HG02884 (cell line): ENCODE measurements around the gene SIK1.
"Not testable (repeated sequence)": the region's sequence is repeated elsewhere in the genome, so short reads cannot be mapped to it uniquely, and the experiment has no call there.

ENCODE experiments used
- ATAC-seq: cut with Tn5 transposase; IDR thresholded peaks from one replicate; pipeline ENCODE4 v1.9.1; 2021; ENCODE audit warnings: mild to moderate bottlenecking, moderate library complexity; ENCODE audit not compliant: unreplicated experiment

The SIK1 gene

GRCh38 chr21:43426404-43427241 lies at the start of gene SIK1:
Gene SIK1, minus strand, starts transcription at chr21:43427131. Its CDS starts 953 bp downstream, at chr21:43426178.
- not testable (repeated sequence) for ATAC-seq

GRCh38 chr21:43471597-43472242 lies 44.8 kb upstream of the SIK1 start:
- not testable (repeated sequence) for ATAC-seq

DNA sequence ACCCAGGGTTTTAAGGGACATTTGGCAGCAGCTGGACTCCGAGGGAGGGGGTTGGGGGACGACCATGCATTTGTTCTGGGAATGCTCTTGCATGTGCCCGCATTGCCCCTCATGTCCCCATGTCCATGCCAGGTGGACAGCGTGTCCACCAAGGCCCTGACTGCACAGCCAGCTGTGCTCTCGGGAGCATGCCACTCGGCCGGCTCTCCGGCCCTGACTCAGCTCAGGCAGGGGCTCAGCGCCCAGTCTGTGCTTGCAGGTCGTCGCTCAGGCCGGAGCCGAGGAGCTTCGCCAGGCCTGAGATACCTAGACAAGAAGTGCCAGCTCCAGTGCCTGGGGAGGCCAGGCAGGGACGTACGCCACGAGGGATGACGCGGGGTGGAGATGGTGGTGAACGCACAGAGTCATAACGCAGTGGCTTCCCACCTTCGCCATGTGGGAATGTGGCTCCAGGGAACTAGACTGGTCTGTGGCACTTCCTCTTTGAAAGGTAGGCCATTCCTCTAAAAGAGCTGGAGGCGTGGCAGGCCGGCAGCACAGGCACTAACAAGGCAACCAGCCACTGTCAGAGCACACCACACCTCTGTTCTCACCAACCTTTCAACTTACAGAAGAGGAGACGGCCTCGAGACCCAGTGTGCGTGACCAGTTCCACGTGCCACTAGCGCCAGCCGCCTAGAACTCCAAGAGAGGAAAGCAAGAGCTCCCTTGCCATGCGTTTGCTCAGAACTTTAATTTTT lies 43.0 kb upstream of the SIK1 start:
- ATAC-seq: not testable (repeated sequence)

DNA sequence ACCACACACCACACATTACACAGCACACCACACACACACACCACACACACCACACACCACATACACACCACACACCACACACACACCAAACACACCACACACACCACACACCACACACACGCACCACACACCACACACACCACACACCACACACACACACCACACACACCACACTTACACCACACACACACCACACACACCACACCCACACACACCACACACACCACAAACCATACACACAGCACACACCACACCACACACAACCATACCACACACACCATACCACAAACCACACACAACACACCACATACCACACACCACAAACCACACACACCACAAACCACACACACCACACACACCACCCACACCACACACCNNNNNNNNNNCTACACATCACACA lies 40.9 kb upstream of the SIK1 start:
- ATAC-seq: no peak

DNA sequence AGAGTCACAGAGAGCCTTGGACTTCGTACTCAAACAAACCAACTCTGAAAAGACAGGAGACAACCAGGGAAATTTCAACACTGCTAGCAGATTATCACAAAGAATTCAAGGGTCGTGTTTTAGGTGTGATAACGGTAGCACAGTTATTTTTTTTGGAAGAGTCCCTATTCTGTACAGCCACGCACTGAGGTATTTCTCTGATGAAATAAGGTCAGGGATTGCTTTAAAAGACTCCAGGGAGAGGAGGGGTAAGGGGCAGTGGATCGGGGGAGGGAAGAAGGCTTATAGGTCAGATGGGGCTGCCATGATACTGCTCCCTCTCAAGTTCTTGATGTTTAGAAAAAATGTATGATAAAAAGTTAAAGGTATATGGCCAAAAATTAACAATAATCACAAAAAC lies 38.2 kb upstream of the SIK1 start:
- not testable (repeated sequence) for ATAC-seq

DNA sequence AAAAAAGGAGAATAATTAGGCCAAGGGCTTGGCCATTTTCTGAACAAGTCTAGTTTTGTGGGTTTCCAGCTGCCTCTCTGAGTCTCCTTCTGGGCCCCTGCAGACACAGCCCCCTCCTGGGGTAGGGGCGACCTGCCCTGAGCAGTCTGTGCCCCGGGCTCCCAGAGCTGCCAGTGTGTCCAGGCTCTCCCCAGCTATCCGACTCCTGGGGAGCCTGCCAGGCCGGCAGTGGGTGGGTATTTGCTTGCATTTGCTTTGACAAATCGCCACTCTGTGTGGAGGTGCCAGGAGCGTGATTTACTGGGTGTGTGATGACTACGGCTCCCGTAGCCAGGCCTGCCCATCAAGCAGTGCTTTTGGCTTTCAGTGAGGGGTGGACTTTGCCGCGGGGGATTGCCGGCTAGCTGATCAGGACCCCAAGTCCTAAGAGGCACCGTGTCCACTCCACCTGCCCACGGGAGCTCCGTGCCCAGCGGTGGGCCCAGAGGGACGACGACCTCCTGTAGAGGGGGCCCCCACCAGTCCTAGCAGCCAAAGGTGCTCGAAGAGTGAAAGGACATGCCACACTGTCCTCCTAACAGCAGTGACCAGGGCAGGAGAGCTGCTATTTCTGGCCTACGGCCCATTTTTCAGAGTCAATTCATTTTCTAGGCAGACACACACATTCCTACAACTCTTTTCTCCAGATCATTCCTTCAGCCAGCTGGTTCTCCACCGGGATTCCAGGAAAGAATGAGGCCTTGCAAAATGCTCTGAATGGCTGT lies 36.7 kb upstream of the SIK1 start:
- not testable (repeated sequence) for ATAC-seq

DNA sequence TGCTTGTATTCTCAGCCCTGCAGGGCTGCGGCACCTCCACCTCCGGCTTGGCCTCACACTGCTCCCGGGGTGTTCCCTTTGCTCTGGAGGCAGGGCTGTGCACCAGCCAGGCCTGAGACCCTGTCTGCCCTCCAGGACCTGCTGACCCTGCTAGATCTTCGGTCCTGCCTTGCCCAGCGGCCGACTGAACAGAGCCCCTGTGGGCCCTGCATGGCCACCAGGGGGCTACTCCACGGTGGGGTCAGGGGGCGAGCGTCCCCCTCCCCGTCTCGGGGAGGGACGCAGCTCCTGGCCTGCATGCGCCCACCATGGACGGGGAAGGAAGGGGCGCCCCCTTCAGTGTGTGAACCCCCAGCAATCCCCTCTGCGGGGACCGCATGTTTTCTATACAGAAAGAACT lies 36.0 kb upstream of the SIK1 start:
- not testable (repeated sequence) for ATAC-seq

GRCh38 chr21:43460475-43460874 lies 33.5 kb upstream of the SIK1 start:
- not testable (repeated sequence) for ATAC-seq

DNA sequence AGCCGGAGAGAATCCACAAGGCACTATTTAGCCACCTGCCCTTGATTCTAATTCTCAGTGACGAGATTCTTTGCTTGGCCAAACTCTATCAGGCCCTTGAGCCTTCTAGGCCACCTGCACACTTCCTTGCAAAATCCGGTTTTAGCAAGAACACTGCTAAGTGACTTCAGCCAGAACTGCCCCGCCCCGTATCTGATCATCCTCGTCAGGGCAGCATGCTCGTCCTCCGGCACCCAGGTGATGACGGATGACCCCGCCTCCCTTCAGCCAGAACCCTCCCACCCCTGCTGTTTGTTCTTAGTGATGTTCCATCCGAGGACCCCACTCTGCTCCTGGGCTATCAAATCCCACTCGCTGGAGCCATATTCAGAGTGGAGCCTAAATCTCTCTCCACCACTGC lies 32.1 kb upstream of the SIK1 start:
- ATAC-seq: not testable (repeated sequence)

DNA sequence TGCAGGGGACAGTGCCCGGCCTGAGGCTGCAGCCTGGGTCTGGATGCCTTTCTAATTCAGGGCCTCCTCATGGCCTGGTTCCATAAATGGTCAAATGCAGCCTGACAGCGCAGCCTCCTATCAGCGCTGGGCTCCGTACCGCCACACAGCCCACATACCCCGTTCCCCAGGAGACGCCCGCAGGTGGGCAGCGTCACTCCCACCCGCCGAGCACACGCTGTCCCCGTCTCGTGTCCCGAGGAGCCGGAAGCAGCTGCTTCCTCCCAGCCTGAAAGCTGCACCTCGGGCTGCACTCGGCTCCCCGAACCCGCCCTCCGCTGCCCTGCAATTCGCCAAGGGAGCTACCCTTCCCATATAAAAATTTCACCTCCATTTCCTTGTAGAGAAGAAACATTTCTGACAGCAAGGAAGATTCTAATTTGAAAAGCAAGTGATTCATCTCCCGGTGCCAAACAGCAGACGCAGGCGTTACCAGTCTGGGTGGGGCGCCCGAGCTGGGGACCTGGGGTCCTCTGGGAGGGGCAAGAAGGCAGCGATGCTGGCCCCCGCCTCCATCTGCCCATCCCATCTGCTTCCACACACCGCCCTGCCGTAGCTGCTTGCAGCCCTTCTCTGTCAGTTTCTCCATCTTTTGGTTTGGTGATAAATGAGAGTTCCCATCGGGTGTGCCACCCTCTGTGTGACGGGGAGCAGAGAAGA lies 29.8 kb upstream of the SIK1 start:
- ATAC-seq: not testable (repeated sequence)

DNA sequence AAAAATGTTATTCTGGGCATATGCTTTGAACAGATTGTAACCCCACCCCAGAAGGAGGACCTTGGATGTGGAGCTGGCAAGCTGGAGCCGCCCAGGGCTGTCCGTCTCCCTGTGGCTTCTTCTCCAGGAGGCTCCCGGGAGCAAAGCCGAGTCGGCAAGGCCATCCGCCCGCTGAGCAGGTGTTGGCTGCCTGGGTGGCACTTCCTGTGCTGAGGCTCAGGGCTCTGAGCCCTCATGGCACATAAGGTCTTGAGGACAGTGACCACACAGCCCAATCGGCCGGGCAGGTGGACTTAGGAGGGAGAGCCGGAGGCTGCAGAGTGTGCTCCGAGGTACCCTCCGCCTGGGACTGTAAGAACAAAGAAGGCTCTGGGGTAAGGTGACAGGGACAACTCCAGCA lies 28.8 kb upstream of the SIK1 start:
- not testable (repeated sequence) for ATAC-seq

- ATAC-seq: not testable (repeated sequence)
Observed at GRCh38 chr21:43454176-43454575, 27.2 kb upstream of the SIK1 start.

- ATAC-seq: not testable (repeated sequence)
Observed at GRCh38 chr21:43451850-43452249, 24.9 kb upstream of the SIK1 start.

DNA sequence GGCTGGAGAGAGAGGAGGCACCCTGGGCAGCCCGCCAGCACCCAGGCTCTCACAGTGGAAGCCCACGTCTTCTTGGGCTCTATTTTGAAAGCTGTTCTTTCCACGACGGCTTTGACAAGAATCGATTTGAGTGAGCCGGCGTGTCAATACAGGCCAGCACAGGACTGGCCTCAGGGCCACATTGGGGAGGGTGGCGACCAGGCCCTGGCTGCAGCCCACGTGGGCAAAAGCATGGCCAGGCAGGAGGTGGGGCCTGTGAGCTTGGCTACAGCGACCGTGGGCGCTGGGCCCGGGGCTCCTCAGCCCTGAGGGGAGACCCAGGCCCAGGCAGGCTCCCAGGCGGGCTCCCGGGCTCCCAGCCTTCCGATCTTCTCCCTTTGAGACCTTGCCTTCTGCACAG lies 23.4 kb upstream of the SIK1 start:
- not testable (repeated sequence) for ATAC-seq

DNA sequence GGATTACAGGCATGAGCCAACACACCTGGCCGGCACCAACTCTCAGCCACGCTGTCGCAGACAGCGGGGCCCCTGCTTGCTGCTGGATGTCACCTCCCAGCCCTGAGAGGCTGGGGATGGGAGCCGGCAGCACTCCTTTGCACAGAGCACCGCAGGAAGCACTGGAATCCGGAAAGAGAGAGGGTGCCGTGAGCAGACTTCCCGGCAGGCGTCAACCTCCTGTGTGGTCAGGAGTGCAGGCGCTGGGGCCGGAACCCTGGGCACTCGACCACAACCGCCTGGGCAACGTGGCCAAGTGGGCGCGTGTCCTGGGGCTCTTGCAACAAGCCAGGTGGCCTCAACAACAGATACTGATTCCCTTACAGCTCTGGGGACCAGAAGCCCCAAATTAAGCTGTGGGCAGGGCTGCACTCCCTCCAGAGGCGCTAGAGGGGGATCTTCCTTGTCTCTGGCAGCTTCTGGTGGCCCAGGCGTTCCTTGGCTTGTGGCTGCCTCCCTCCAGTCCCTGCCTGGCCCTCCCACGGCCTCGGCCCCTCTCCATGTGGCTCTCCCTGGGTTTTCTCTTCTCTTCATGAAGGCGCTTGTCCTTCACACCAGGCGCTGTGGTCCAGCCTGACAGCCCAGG lies 20.5 kb upstream of the SIK1 start:
- ATAC-seq: not testable (repeated sequence)

DNA sequence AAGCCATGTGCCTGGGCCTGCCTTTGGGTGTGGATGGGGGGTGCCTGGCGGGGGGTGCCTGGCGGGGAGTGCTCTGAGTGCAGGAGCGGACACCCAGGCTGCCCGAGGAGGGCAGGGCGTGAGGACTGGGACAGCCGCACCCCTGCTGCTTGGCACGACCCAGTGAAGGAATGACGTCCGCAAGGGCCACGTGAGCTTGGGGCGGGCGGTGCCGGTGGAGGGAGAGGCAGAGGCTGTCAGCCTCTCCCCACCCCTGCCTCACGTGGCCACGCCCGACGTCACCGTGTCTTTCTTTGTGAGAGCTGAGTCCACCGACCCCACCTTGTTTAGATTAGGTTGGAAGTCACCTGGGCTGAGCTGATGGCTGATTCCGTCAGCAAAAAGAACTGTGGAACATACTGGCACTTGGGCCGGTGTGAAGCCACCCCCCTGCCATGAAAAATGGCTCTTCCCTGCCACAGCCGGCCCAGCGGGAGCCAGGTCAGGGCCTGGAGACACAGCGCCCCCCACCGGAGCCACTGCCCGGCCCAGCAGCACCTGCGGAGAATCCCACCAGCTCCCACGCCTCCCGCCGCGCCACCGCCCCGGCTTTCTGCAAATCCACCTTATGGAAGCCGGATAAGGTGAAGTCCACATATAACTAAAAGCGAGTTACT lies 19.5 kb upstream of the SIK1 start:
- ATAC-seq: not testable (repeated sequence)

DNA sequence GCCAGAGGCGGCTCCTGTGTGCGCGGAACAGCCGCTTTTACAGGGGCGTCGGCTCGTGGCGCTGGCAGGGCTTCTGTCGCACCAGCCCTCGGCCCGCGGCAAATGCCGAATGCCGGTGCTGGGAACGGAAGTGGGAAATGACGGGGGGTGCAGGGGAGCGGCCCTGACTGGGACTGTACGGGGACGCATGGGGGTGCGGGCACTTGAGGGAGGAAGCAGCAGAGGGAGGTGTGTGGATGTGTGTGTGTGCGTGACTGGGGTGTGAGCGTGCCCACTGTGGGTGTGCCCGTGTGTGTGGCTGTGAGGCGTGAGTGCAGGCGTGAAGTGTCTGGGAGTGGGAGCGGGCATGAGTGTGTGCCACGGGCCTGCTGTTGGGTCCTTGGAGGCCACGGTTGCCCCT lies 17.6 kb upstream of the SIK1 start:
- ATAC-seq: not testable (repeated sequence)

DNA sequence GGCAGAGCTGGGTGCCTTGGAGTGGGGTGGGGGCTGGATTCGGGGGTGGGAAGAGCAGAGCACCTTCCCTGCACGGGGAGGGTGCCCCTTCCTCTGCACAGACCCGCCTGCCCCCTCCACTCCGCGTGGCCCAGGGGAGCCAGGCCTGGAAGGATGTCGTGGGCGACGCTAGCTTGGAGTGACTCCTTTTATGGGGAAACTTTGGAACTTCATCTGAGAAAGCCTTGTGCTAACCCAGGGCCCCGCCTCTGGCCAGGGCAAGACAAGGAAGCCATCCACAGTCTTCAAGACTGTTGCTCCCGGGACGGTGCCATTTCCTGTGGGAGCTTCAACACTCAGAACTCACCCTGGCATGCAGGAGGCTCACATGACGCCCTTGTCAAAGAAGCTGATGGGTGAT lies 15.6 kb upstream of the SIK1 start:
- ATAC-seq: not testable (repeated sequence)
